ENCODE measurements around the gene GRAPL. TPM values are rescaled to one million over a fixed set of nuclear protein-coding genes. Genes with fewer than 3 reads are reported as not detected.

GRAPL gene
- total and polyA plus RNA-seq, 4 experiments from 2014 or later = 1.5 to 74.6 (median 34.1) TPM

Other genes starting within 250 kb of the GRAPL start
- gene SLC5A10, start 175.4 kb upstream of the GRAPL start, total RNA-seq = not detected
- under 1 TPM; 0.10 to 0.11 TPM for gene SLC5A10, start 175.4 kb upstream of the GRAPL start, polyA plus RNA-seq
- gene FAM83G, start 122.8 kb upstream of the GRAPL start, total RNA-seq = 10 to 100 TPM; 13.8 to 15.1 TPM
- gene FAM83G, start 122.8 kb upstream of the GRAPL start, polyA plus RNA-seq = 1 to 10 TPM; 1.6 to 6.9 TPM
- 10 to 100 TPM; 63.1 to 75.8 TPM for gene GRAP, start 80.6 kb upstream of the GRAPL start, total RNA-seq
- gene GRAP, start 80.6 kb upstream of the GRAPL start, polyA plus RNA-seq = 10 to 100 TPM; 61.6 to 70.1 TPM
- 10 to 100 TPM in 1 of 2 experiments, 1 to 10 TPM in 1; 9.7 to 10.4 TPM for gene EPN2, start 109.8 kb downstream of the GRAPL start, total RNA-seq
- 10 to 100 TPM in 1 of 2 donors, 1 to 10 TPM in 1; 4.2 to 10.0 TPM for gene EPN2, start 109.8 kb downstream of the GRAPL start, polyA plus RNA-seq
- 1 to 10 TPM; 2.5 to 2.8 TPM for gene B9D1, start 235.1 kb downstream of the GRAPL start, total RNA-seq
- gene B9D1, start 235.1 kb downstream of the GRAPL start, polyA plus RNA-seq = under 1 TPM in 1 of 2 donors, not detected in 1; 0.29 TPM